HK-2 (cell line): ENCODE measurements around the gene LINC00305.

Source experiments
- DNase-seq: peaks from one replicate; pipeline ENCODE4 v3.0.0-alpha.2; 2018; ENCODE audit not compliant: unreplicated experiment

LINC00305 gene

DNA sequence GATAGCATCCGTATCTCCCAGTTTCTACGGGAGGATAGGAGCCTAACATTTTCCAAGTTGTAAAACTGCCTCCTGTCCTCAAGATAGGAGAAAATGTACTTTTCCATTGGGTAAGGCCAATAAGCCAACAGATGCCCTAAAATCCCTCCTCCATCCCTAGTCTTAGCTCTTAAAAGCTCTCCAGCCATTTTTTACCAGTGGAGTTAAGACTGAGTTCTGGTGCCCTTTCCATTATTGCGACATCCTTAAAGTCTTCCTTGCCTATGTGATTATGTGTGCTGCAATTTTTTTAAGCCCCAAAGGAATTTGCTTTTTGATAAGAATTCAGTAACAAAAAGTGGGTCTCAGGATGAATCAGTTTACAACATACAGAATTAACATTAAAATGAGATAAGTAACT lies 33.0 kb downstream of the LINC00305 start:
- no peak for DNase-seq

- DNase-seq, result no peak
These were observed 36.9 kb downstream of the LINC00305 start for GRCh38 chr18:64111950-64112349.

GRCh38 chr18:64110692-64111480 lies 38.0 kb downstream of the LINC00305 start:
- no peak for DNase-seq

GRCh38 chr18:64103986-64104385 lies 44.9 kb downstream of the LINC00305 start:
- no peak for DNase-seq

DNA sequence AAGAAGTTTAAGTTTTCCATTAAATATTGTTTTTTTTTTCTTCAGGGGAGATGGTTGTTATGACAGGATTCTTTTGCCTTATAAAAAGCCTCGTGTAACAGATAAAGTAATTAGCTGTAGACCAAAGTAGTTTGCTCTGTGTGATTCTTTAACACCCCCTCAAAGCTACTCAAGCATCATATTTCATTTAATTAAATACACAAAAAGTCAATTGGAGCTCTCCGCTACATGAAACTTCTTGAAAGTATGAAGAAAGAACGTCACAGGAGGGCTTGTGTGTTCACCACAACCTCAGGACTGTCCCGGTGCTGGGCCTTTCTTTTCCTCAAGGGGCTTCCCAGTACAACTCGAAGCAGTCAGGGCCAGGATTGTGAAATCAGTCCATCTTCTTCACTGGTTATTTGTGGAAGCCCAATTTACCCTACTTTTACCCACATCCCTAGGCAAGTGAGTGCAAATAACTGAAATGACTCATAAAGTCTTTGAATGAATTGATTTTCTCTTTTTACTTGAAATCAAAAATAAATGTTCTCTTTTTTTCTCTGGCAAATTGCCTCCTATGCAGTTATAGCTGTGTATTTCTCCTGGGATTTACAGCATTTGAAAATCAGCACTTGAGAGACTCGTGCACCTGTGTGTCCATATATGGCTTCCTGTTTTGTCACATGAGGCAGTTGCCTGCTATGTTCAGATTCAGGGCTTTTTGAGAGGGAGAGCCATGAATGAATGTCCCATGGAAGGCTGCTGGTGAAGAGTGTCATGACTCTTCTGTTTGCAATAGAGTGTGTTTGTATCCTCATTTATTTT lies 48.6 kb downstream of the LINC00305 start:
- no peak for DNase-seq

GRCh38 chr18:64099244-64099643 lies 49.6 kb downstream of the LINC00305 start:
- no peak for DNase-seq

- no peak for DNase-seq
These were observed 51.4 kb downstream of the LINC00305 start for GRCh38 chr18:64097497-64097896.

DNA sequence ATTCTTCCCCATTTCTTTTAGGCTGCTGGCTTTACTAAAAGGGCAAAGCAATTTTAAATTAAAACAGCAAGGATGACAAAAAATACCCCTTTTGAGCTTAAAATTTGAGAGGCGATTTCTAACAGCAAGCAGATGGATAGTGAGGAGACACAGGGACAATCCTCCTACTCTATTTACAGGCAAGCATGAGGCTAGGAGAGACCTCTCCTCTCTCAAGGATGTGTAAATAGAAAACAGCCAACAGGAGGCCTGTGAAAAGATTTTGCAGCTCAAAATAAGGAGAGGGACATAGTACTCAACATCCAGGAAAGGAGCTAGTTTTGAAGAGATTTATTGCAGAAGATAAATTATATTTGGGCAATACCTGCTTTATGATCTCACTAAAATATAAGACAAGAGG lies 53.8 kb downstream of the LINC00305 start:
- DNase-seq, result no peak

GRCh38 chr18:64094210-64094609 lies 54.7 kb downstream of the LINC00305 start:
- DNase-seq, result no peak

GRCh38 chr18:64091526-64091925 lies 57.4 kb downstream of the LINC00305 start:
- no peak for DNase-seq

- no peak for DNase-seq
These were observed 58.0 kb downstream of the LINC00305 start for GRCh38 chr18:64090876-64091275.

GRCh38 chr18:64083916-64084315 lies 65.0 kb downstream of the LINC00305 start:
- no peak for DNase-seq

DNA sequence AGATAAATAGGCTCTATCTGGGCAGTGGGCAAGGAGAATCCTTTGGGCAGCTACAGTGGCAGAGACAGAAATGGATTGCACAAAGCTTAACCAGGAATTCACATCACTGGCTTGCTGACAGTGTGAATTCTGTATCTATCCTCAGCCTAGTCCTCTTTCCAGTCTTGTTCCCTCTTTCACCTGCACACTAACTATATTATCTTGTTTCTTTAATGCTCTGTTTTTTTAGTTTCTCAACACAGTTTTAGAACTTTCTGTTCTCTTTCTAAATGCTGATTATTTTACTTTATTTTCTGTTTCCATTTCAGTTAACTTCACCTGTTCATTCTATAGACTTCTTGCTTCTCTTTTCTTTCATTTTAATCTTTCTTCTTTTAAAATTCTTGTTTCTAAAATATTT lies 66.4 kb downstream of the LINC00305 start:
- DNase-seq, result no peak

GRCh38 chr18:64082054-64082453 lies 66.8 kb downstream of the LINC00305 start:
- DNase-seq, result no peak

GRCh38 chr18:64073971-64074370 lies 74.9 kb downstream of the LINC00305 start:
- DNase-seq, result no peak

DNA sequence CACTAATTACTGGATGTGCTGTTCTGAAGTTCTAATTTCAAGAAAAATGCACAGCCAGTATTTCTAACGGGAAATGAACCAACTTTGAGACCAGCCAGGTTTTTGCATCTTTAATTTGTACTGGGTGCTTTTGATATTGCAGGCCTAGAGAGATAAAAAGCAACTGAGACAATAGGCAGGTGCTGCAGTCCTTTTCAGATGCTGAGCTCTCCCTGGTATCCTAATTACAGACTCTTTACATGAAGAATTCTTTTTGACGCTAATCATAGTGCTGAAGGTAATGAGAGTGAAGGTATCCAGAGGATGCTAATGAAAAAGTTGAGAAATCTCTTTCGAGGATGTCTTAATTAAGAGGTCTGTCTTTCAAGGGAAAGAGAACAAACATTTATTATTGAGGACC lies 93.9 kb downstream of the LINC00305 start:
- no peak for DNase-seq

DNA sequence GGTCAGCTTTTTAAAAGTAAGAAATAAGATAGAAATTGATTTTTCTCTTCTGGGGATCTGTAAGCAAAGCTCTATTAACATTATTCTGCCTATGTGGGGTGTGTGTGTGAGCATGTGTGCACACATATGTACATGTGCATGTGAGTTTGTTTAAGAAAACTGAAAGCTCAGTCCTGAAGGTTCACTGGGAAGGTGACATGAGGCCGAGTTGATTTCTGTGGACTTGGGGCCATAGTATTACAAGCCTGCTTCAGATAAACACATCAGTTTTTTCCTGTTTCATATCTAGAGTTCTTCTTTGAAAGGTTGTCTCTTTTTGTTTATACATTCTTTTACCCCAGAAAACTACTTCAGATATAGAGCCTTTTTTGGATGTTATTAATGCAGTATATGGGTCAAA lies 95.6 kb downstream of the LINC00305 start:
- no peak for DNase-seq

GRCh38 chr18:64052772-64053171 lies 96.1 kb downstream of the LINC00305 start:
- no peak for DNase-seq

GRCh38 chr18:64044616-64045015 lies 104.3 kb downstream of the LINC00305 start:
- no peak for DNase-seq

DNA sequence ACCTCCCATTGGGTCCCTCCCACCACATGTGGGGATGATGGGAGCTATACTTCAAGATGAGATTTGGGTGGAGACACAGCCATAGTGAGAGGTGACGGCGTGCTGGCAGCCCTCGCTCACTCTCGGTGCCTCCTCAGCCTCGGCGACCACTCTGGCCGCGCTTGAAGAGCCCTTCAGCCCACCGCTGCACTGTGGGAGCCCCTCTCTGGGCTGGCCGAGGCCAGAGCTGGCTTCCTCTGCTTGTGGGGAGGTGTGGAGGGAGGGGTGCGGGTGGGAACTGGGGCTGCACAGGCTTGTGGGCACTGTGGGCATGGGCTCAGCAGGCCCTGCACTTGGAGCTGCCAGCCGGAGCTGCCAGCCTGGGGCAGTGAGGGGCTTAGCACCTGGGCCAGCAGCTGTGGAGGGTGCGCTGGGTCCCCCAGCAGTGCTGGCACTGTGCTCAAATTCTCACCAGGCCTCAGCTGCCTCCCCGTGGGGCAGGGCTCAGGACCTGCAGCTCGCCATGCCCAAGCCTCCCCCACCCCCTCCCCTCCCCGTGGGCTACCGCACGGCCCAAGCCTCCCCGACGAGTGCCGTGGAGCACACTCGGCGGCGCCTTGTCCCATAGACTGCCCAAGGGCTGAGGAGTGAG lies 106.0 kb downstream of the LINC00305 start:
- DNase-seq, result no peak

DNA sequence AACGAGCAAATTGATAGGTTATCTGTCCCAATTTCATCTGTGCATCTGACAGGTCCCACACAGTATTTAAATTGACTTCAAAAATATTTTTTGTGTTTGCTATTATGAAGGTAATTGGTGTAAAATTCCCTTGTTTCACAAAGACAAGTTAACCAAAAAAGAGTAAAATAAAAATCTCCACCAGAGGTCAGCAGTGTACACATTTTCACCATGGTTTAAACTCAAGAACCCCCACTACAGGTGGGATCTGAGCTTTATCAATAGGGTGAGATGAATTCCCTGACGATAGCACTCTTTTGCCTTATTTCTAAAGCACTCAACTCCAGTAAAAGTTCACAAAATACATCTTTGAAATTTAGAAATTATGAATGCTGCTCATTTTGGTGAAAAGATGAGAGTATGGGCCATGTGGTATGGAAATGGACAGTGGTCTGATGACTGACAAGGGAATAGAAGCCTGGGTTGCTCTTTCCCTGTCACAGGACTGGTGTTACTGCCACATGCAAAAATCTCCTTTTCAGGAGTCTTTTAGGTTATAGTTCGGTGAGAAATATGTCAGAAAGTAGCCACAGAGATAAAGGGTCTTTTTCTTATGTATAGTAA lies 111.0 kb downstream of the LINC00305 start:
- DNase-seq, result no peak

- DNase-seq, result no peak
These were observed 116.6 kb downstream of the LINC00305 start for GRCh38 chr18:64032312-64032711.
